Measurements from ENCODE around the gene BAD. TPM values are rescaled to one million over a fixed set of nuclear protein-coding genes. Genes with fewer than 3 reads are reported as not detected.

BAD gene
- total and polyA plus RNA-seq, 2 of the 13 experiments (the other 11 are each of a cell fraction or from before 2014, with no cell fraction given): 17.9 to 28.5 TPM

DNA sequence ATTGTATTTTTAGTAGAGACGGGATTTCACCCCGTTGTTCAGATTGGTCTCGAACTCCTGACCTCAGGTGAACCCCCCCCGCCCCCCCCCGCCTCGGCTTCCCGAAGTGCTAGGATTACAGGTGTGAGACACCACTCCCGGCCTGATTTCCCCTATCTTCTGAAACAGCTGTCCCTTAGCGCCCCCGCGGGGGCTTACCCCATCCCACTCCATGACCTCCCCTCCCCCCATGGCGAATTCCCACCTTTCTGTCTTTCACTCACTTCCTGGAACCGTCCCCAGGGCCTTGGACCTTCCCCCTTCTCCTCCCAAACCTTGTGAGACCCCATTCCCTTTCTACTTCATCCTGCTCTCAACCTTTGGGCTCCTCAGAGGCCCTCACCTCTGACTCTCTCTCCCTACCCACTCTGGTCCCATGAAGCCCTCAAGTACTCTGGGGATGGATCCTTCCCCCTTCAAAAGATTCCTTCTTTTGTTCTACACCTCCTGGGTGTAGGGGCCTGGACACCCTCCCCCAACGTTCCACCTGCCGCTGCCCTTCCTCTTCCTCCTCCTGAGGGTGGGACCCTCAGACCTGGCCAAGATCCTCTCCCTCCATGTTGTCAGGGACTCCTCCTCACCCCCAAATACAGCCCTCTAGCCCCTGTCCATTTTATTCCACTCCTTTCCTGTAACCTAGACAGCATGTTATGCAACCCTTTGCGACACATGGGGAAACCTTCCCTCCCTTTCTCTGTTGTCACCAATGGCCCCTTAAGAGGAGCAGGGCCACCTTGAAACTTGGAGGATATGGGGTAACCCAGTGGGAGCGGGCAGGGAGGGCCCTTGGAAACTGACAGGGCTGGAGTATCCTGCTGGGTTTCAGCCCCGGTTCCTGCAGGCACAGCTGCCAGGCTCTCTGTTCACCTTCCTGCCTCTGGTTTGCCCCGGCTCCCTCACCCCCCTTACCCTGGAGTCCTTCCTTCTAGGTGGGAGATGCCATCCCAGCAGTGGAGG lies 34.6 kb upstream of the BAD start:
- no peaks in the 10 kb centered on the region for H4K20me1 ChIP-seq (ENCODE audit: insufficient read depth, low read length)
- DNase-seq (ENCODE audit: low spot score) (no peak), ATAC-seq (no peak), FAIRE-seq (no peak)
- peak overlapping the region; percentile 97 to 99 (median 99) for H3K4me3 ChIP-seq (replicated peaks in 1 of 3; ENCODE audit: insufficient read depth in 1 of 3, low read depth in 2 of 3, low read length in 3 of 3)
- H3K36me3 ChIP-seq (replicated peaks in 1 of 2; ENCODE audit: control insufficient read depth in 1 of 2, insufficient read depth in 2 of 2, low read length in 2 of 2): peaks cover 1 to 33% of the 10 kb centered on the region in 2 experiments; a peak in 3 of 5 replicates
- H3K9ac ChIP-seq (ENCODE audit: insufficient read depth, low read depth, low read length): peak overlapping the region; percentile 94
- intact Hi-C loops (cut with micrococcal nuclease; ENCODE audit: unreplicated experiment): no loop called here
- H3K27me3 ChIP-seq (ENCODE audit: control insufficient read depth in 1 of 2, insufficient read depth in 2 of 2, low read length in 2 of 2): no peaks in the 10 kb centered on the region; a peak in 1 of 5 replicates
- ChIA-PET POLR2A (interaction anchor here (0.9 to 4.5 kb wide), 7 partner anchors 13 to 133 kb away, joined by 3 to 103 read pairs (median 33); partner anchors contain the start of genes ESRRA and STIP1), CTCF (ENCODE audit: low intra/inter-chr PET ratio, low total read pairs) (no interaction called here)
- H2AFZ ChIP-seq (ENCODE audit: low read length): no peak overlapping the region
- in situ Hi-C loops (cut with HindIII; ENCODE audit: extremely low pct_ligation_motif_present, low pct_unique_long_range_greater_than_20kb): no loop called here
- H3K9me3 ChIP-seq (ENCODE audit: low read length): no peaks in the 10 kb centered on the region
- BruUV-seq (replicated peaks): TSS peak; percentile 45
- H3K4me1 ChIP-seq (ENCODE audit: insufficient read depth, low read length): peaks cover 22% of the 10 kb centered on the region
- peak overlapping the region; percentile 99 for H3K4me2 ChIP-seq (ENCODE audit: low read depth, low read length)
- WGBS (ENCODE audit: low lambda C conversion rate): 29% methylated on average over 19 of the region's 19 CpGs
- peaks cover 15% of the 10 kb centered on the region for H3K79me2 ChIP-seq (ENCODE audit: insufficient read depth, low read length)
- H3K27ac ChIP-seq (ENCODE audit: extremely low read length, insufficient read depth, low read length): peak overlapping the region; percentile 98
- TF ChIP-seq PATZ1 (CRISPR knock-in tag; IDR thresholded peaks at IDR 0.05): peak; percentile 55
- TF ChIP-seq MAF1 (CRISPR knock-in tag; IDR thresholded peaks at IDR 0.05; ENCODE audit: borderline replicate concordance): no peak
- TF ChIP-seq MTA1 (CRISPR knock-in tag; IDR thresholded peaks at IDR 0.05; ENCODE audit: borderline replicate concordance): no peak
- peak; percentile 69 for TF ChIP-seq CEBPG (CRISPR knock-in tag; IDR thresholded peaks at IDR 0.05)
- no peak for TF ChIP-seq HIC2 (CRISPR knock-in tag; IDR thresholded peaks at IDR 0.05; ENCODE audit: low read depth)
- no peak for TF ChIP-seq ZNF597 (CRISPR knock-in tag; IDR thresholded peaks at IDR 0.05)
- peak; percentile 37 for TF ChIP-seq ZEB1 (IDR thresholded peaks at IDR 0.05; ENCODE audit: insufficient replicate concordance, low read depth)
- no peak for TF ChIP-seq HDAC2 (CRISPR knock-in tag; IDR thresholded peaks at IDR 0.05)
- 0 out of 4 replicates have a peak, but pooled peaks of 1 of the 2 experiments have one; percentile 1 for TF ChIP-seq ATF4 (CRISPR knock-in tag; IDR thresholded peaks at IDR 0.05)
- TF ChIP-seq ZNF850 (CRISPR knock-in tag; conservative IDR thresholded peaks at IDR 0.05): peak; percentile 63; the same call in 1 of the 2 replicates
- TF ChIP-seq SATB2 (CRISPR knock-in tag; IDR thresholded peaks at IDR 0.05): no peak
- no peak for TF ChIP-seq CREB3 (CRISPR knock-in tag; IDR thresholded peaks at IDR 0.05)
- no peak for TF ChIP-seq E2F1 (CRISPR knock-in tag; IDR thresholded peaks at IDR 0.05)
- no peak for TF ChIP-seq HOXA9 (CRISPR knock-in tag; IDR thresholded peaks at IDR 0.05; ENCODE audit: borderline replicate concordance)
